ENCODE results near the gene TSHZ2. TPM values are rescaled to one million over a fixed set of nuclear protein-coding genes. Genes with fewer than 3 reads are reported as not detected.

TSHZ2 gene
- total RNA-seq, 1 experiment from 2014 or later: 2.3 TPM

GRCh38 chr20:53279735-53280134 is 307.6 kb downstream of the TSHZ2 start:
- H3K36me3 Mint-ChIP-seq (ENCODE audit: insufficient read depth, unreplicated experiment): no peaks in the 10 kb centered on the region
- POLR2A ChIA-PET: no interaction called here
- no peak overlapping the region for H3K27ac Mint-ChIP-seq (ENCODE audit: low read depth, unreplicated experiment)
- H3K27me3 Mint-ChIP-seq (ENCODE audit: insufficient read depth, unreplicated experiment): no peaks in the 10 kb centered on the region
- TF ChIP-seq CTCF (IDR thresholded peaks at IDR 0.05; ENCODE audit: unreplicated experiment): no peak
- no peaks in the 10 kb centered on the region for H3K9me3 Mint-ChIP-seq (ENCODE audit: unreplicated experiment)
- intact Hi-C loops (cut with micrococcal nuclease): no loop called here
- no peak for DNase-seq (ENCODE audit: unreplicated experiment)
- BruUV-seq (replicated peaks): no TSS peak
- H3K4me3 Mint-ChIP-seq (ENCODE audit: unreplicated experiment): no peak overlapping the region
- no peaks in the 10 kb centered on the region for H3K4me1 Mint-ChIP-seq (ENCODE audit: insufficient read depth, unreplicated experiment)
- CTCF ChIA-PET: interaction anchor here (0.5 to 1.5 kb wide), 5 partner anchors 10 to 961 kb away, joined by 3 to 6 read pairs (median 4); no protein-coding TSS in a partner anchor

- CTCF ChIA-PET: interaction anchor here (0.7 to 1.1 kb wide), 2 partner anchors 24 to 33 kb away, joined by 3 read pairs; no protein-coding TSS in a partner anchor
- no TSS peak for BruUV-seq (replicated peaks)
- no peak for DNase-seq (ENCODE audit: unreplicated experiment)
- no peaks in the 10 kb centered on the region for H3K4me1 Mint-ChIP-seq (ENCODE audit: insufficient read depth, unreplicated experiment)
- no peaks in the 10 kb centered on the region for H3K9me3 Mint-ChIP-seq (ENCODE audit: unreplicated experiment)
- H3K27ac Mint-ChIP-seq (ENCODE audit: low read depth, unreplicated experiment): no peak overlapping the region
- no peak overlapping the region for H3K4me3 Mint-ChIP-seq (ENCODE audit: unreplicated experiment)
- no peaks in the 10 kb centered on the region for H3K27me3 Mint-ChIP-seq (ENCODE audit: insufficient read depth, unreplicated experiment)
- TF ChIP-seq CTCF (IDR thresholded peaks at IDR 0.05; ENCODE audit: unreplicated experiment): no peak
- H3K36me3 Mint-ChIP-seq (ENCODE audit: insufficient read depth, unreplicated experiment): no peaks in the 10 kb centered on the region
- POLR2A ChIA-PET: no interaction called here
- intact Hi-C loops (cut with micrococcal nuclease): no loop called here
These were observed 309.5 kb downstream of the TSHZ2 start for GRCh38 chr20:53281557-53282117.

- H3K4me3 Mint-ChIP-seq (ENCODE audit: unreplicated experiment): no peak overlapping the region
- H3K4me1 Mint-ChIP-seq (ENCODE audit: insufficient read depth, unreplicated experiment): no peaks in the 10 kb centered on the region
- H3K36me3 Mint-ChIP-seq (ENCODE audit: insufficient read depth, unreplicated experiment): no peaks in the 10 kb centered on the region
- TF ChIP-seq CTCF (IDR thresholded peaks at IDR 0.05; ENCODE audit: unreplicated experiment): no peak
- BruUV-seq (replicated peaks): no TSS peak
- no peaks in the 10 kb centered on the region for H3K27me3 Mint-ChIP-seq (ENCODE audit: insufficient read depth, unreplicated experiment)
- no peaks in the 10 kb centered on the region for H3K9me3 Mint-ChIP-seq (ENCODE audit: unreplicated experiment)
- H3K27ac Mint-ChIP-seq (ENCODE audit: low read depth, unreplicated experiment): no peak overlapping the region
- DNase-seq (ENCODE audit: unreplicated experiment): no peak
- ChIA-PET CTCF (interaction anchor here (0.6 to 1.1 kb wide), 2 partner anchors 24 to 1089 kb away, joined by 3 to 4 read pairs; no protein-coding TSS in a partner anchor), POLR2A (no interaction called here)
- intact Hi-C loops (cut with micrococcal nuclease): no loop called here
These were observed 310.2 kb downstream of the TSHZ2 start for GRCh38 chr20:53282217-53282955.

GRCh38 chr20:53283011-53283410 is 310.9 kb downstream of the TSHZ2 start:
- Mint-ChIP-seq H3K4me1 (ENCODE audit: insufficient read depth, unreplicated experiment) (no peaks in the 10 kb centered on the region), H3K9me3 (ENCODE audit: unreplicated experiment) (no peaks in the 10 kb centered on the region), H3K27me3 (ENCODE audit: insufficient read depth, unreplicated experiment) (no peaks in the 10 kb centered on the region), H3K4me3 (ENCODE audit: unreplicated experiment) (no peak overlapping the region), H3K36me3 (ENCODE audit: insufficient read depth, unreplicated experiment) (no peaks in the 10 kb centered on the region), H3K27ac (ENCODE audit: low read depth, unreplicated experiment) (no peak overlapping the region)
- CTCF ChIA-PET: no interaction called here
- intact Hi-C loops (cut with micrococcal nuclease): no loop called here
- no peak for DNase-seq (ENCODE audit: unreplicated experiment)
- POLR2A ChIA-PET: no interaction called here
- TF ChIP-seq CTCF (IDR thresholded peaks at IDR 0.05; ENCODE audit: unreplicated experiment): no peak
- no TSS peak for BruUV-seq (replicated peaks)
